Esophagus mucosa (tissue), 1 donor: Measurements from ENCODE around the gene SH3RF1. TPM values are rescaled to one million over a fixed set of nuclear protein-coding genes. Genes with fewer than 3 reads are reported as not detected.

Experiments
- ATAC-seq: fragments of 200-7000 bp; cut with Tn5 transposase; one replicate; pipeline ENCODE4 v1.9.1; 2020
- total RNA-seq: library from RNA; stranded (reverse); gene quantifications from one replicate; pipeline ENCODE4 v1.2.4, GENCODE V29; 2023
- donor health status: DM: yes; HTN: yes; CAD: no.

Gene SH3RF1
- total RNA-seq, 1 donor from 2014 or later: 5.4 TPM

DNA sequence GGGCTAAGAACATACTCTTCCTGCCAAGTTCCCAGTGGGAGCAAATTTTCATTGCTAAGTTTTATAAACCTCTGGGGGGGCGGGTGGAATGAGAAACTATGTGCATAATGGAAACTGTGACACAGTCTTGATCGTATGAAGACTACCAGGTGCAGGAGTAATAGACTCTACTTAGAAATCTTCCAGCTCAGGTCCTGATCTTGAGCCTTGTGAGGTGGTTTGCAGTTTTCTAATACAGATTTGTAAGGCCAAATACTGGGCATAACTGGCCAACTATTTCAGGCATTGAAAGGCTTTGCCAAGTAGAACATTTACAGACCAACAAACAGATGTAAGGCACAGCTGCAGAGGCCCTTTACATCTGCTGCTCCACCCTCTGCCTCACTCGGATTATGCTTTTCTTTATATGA, 171.0 kb downstream of the SH3RF1 start:
- ATAC-seq: no peak

DNA sequence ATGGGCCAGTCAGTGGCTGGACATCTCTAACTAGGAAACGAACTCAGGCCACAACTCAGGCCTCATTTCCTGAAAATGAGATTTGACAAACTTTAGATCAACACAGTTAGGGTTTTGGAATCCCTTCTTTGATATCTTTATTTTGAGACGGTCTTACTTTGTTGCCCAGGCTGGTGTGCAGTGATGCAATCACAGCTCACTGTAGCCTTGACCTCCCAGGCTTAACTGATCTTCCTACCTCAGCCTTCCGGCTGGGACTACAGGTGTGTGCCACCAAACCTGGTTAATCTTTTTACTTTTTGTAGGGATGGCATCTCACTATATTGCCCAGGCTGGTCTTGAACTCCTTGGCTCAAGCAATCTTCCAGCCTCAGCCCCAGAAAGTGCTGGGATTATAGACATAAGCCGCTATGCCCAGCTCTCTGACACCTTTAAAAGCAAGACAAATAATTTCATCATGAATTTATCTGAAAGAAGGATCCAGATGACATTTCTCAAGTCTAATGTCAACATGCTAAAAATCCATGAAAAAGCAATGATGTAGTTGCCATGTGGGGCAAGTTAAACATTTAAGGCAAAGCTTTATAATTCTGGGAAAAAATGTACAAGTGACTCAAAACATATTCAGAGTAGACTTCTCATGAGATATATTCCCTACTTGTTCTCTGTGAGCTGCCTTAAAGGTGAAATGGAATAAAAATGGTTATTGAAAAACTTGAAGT, 171.6 kb downstream of the SH3RF1 start:
- ATAC-seq: no peak

DNA sequence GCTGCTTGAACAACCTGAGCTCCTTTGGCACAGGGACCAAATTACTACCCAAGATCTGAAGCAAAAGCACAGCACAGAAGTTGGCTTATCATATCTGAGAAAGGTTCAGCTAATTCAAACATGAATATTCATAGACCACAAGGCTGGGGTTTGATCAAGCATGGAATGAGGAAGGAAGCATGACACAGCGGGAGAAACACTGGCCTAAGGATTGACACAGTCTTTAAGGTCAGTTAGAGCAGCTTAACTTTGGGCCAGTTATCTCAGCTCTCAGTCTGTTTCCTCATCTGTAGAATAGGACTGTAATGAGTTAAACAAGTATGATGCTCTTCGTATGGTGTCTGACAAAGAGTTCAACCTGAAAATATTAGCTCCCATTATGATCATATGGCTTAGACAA, 172.2 kb downstream of the SH3RF1 start:
- ATAC-seq: peak; percentile 29

DNA sequence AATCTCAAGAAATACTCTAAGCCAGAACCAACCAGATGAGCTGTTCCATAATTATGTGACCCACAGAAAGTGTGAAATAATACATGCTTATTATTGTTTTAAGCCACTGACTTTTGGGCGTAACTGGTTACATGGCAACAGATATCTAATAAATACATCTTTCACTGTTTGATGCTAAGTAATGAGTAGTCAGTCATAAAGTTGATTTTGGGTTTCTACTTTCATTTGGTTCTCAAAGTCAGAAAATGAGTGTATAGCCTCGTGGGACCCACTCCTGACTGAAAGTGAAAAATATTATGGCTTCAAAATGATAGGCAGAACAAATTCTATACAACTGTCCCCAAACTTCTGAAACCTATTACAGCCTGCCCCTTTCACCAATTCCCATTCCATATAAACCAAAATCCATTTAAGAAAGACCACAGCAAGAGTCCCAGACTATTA, 172.7 kb downstream of the SH3RF1 start:
- no peak for ATAC-seq

DNA sequence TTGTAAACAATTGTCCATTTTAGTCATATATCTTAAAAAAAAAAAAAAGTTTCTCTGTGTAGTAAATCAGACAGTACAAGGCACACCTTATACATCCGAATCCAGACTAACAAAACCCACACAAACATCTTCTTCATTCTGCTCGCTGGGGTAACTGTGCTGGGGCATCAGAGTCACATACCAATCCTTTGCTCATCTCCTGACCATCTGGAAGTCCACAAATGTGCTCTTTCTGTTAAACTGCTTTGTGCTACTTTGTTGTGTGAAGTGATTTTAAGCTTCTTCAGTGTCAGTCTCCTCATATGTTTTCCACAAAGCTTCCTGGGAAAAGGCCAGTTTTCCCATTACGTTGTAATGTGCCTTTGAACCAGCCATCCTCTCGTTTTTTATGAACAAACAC, 174.5 kb downstream of the SH3RF1 start:
- ATAC-seq: no peak

DNA sequence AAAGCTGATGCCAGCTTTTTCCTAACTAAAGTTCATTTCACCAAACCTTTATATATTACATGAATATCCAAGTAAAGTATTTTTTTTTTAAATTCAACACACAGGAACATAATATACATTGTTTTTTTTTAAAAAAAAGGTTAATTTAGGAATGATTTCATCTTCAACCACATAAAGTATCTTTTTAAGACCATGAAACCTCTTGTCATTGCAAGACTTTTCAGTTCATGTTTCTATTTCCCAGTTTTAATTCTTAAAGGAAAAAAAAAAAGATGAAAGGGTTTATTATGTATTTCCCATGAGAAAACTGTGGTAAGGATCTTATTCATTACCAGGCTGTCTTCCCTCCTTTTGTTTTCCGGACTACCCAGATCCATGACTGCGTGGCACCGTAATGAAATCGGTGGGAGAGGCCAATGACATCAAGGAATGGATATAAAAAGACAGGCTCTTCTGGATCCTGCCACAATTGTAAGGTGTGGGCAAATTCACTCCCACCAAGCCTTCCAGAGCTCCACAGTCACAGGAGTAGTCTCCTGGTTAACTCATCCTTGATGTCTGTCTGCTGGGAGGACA, 176.0 kb downstream of the SH3RF1 start:
- no peak for ATAC-seq

DNA sequence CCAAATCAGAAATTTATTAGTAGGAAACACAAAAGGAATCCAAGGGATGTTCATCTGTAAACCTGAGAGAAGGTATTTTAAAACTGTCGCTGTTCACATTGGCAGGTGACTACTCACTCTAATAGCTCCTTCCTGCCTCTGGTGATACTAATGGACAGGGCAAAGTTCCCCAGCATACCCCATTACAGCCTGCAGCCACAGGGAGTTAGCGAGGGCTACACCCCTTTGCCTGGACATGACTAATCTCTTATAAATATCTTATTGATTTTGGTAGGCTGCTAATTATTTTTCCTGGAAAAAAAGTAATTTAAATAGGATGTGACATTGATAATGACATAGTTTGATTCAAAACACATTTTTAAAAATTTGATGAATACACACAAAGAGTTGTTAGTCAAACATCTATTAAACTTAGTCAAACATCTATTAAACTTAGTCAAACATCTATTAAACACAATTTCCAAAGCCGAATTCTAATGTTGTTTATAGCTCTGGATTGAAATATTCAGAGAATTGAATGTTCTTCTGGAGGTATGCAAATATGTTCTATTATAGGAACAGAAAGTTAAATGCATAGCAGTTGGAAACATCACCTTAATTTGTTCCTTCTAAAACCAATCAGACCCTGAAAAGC, 177.8 kb downstream of the SH3RF1 start:
- no peak for ATAC-seq

DNA sequence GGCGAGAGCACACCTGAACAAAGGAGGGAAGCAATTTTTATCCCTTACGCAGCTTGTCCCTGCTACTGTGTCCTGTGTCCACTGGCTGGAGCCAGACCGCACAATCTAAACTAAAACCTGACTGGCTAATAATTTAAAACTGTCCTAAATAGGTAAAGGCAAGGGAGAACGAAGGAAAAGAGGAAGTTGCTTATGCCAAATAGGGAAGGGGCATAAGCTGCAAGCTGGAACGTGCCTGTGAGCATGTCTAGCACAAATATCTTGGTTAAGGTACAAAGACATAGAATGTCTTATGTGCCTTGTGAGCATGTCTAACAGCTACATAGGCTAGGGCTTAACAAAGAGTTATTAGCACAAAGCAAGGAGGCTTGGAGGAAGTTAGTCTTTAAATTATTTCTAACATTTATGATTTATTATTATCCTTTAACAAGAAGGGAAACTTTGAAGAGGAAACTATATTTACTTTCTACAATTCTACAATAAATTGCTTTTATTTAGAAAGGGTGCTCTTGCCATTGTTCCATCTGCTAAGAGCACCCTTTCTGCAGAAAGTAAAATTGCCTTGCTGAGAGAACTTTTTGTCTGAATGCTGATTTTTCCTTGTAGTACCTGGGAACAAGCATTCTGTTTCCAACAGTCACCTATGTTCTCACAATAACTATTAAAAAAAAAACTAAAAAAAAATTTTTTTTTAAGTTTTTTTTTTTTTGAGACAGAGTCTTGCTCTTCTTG, 180.1 kb downstream of the SH3RF1 start:
- no peak for ATAC-seq

DNA sequence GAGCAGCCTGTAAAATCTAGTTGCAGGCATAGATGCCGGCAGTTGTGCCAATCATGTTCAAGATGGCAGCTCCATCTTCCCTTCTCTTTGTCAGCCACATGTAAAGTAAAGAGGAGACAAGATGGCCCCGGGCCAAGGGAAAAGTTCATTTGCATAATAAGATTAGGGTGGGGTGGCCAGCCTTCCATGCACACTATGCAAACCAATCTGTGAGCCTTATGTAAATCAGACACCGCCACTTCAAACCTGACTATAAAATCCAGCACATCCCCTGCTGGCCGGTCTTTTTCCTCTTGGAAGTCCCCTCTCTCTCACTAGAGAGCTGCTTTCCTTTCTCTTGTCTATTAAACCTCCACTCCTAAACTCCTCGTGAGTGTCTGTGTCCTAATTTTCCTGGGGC, 181.8 kb downstream of the SH3RF1 start:
- ATAC-seq: no peak

DNA sequence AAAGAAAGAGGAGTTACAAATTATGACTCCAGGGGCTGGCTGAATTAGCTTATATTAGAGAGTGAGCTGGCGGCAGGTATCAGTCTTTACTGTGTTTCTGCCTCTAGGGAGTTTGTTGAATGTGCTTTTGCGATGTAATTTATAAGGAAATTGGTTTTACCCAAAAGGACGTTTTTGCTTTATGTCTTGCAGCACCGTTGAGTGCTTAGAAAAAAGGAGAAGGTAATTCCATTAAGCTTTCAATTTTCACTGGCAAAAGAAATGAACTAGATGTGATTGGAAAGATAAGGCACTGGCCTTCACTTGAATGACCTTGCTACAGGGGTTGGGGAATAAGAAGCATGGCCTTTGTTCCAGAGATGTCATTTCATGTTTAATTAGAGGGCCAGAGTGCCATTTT, 185.8 kb downstream of the SH3RF1 start:
- ATAC-seq: no peak

DNA sequence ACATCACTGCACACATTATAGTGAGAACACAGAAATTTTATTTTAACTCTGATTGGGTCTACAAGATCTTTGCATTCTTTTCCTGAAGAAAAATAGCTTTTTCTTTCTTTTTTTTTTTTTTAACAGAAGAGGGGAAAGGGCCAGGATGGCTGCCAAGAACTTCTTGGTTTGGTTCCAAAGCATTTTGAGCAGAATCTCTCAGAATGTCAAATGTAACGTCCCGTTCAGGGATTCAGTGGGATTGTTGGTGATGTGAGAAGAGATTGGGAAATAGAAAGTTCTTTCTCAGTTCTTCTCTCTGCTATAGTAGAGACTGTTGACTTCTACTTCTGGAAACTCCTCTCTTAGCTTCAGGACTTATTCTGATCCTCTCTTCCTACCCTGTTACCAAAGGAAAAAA, 189.8 kb downstream of the SH3RF1 start:
- no peak for ATAC-seq

DNA sequence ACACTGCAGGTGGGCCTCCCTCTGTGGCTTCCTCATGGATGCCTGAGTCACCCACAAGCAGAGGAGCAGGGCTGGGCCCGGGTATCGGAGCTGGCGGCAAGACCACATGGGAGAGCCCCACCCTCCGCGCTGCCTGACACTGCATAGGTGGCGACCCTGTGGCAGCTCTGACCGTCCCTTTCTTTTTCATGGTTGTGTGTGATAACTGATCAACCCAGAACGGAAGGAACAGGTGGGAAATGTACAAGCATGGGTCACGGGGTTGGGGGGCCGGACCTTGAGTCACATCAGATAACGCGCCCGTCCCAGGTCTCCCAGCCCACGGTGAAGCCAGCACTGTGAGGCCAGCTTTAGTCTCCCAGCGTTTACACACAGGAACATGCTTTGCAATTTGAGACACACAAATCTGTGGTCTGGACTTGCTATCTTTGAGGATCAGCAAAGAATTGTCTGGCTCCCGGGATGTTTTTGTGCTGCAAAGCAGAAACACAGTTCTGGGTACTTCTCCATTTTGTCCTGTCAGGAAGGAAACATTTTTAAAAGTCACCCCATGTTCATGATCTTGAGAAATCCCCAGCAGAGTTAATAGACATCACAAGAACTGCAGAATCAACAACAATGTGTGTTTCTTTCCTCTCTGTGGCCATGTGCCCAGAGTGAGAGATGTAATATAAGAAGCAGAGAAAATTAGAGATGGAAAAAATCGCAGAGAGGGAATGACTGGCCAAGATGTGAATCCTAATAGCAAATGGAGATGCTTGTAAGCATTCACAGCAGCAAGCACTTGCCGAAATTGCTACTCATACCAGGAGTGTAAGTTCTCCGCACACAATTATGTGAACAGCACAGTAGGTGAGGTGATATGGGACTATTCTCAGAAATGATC, 190.6 kb downstream of the SH3RF1 start:
- ATAC-seq: peak; percentile 57

DNA sequence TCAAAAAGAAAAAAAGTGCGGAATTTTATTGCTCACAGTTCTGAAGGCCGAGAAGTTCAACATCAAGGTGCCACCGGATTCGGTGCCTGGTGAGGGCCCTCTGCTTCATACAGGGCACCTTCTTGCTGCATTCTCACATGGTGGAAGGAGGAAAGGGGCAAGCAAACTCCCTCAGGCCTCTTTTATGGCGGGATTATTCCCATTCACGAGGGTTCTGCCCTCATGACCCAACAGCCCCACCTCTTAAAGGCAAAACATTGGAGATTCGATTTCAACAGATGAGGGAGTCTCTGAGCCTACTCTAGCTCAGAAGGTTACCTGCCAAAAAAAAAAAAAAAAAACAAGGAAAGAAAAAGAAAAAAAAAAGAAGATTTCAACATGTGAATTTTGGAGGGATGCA, 196.6 kb downstream of the SH3RF1 start:
- no peak for ATAC-seq

DNA sequence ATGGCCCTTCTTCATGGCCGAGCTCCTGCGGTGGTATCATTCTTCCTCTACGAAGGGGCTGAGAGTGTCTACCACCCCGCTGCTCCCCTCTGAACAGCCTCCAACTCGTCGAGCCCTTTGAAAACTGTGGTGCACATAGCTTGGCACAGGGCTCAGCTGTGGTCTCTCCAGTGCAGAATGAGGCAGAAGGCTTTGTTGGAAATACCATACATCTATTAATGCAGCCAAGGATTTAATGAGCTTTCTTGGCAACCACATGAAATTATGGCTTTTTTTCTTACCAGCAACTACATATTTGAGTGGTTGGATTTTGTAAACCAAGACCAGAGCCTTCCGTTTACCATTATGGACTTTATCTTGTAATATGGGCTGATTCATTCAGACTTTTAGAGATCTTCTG, 199.0 kb downstream of the SH3RF1 start:
- no peak for ATAC-seq

DNA sequence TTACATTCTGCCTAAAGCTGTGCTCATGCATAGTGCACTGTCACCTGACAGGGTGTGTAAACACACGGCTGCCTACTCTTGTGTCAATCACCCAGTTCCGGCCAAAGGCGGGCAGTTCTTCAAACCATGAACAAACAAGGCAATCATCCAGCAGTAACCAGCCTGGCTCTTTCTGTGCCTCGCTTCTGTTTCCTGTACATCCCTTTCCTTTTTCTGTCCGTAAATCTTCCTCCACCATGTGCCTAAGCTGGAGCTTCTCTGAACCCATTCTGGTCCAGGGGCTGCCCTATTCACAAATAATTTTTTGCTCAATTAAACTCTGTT, 199.9 kb downstream of the SH3RF1 start:
- peak; percentile 88 for ATAC-seq

DNA sequence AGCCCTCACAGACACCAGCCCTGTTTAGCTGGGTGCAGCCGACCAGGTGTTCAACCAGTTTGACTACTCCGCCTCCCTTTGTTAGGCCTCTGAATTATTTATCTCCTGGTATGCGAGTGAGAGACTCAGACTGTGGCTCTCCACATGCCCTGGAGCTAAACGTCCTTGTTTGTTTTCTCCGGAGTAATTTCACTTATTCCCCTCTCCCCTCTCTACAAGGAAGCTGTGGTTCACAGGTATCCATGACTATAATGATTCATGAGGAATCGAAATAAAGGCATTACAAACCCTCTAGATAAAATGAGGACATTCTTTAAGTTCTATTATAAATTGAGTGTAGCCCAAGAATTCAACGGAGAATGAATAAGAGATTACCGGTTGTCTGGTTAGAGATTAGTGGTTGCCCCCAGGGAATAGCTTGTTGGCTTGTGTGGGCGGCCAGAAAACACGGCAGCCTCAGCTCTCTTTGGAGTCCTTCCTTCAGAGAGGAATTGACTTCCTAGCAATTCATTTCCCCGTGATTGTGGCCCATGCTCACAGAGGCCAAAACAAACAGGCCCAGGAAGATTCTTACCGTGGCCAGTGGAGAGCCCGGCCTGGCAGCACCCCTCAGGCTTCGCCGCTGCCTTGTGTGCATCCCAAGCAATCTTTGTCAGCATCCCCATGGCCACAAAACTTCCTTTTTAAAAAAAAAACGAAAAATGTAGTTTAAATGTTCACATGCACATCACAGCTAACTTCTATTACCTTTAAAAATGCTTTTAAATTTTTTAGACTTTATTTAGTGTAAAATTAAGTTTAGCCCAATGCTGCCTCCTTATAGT, 200.5 kb downstream of the SH3RF1 start:
- peak; percentile 97 for ATAC-seq

DNA sequence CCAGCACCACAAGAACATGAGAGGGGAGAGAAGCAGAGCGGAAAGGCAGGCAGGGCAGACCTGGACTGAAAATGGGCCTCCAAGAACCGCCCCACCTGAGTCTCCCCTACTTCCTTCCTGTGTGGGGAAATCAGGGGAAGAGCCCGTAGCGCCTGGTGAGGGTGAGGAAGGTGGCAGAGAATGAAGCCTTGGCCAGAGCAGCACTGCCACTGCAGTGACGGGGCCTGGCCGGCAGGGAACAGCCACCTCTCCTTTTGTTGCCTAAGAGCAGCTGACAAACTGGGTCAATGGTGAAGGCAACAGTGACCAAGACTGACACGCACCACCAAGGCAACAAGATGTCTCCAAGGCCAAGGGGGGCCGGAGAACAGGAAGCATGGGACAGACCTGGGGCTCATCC, 202.3 kb downstream of the SH3RF1 start:
- no peak for ATAC-seq

DNA sequence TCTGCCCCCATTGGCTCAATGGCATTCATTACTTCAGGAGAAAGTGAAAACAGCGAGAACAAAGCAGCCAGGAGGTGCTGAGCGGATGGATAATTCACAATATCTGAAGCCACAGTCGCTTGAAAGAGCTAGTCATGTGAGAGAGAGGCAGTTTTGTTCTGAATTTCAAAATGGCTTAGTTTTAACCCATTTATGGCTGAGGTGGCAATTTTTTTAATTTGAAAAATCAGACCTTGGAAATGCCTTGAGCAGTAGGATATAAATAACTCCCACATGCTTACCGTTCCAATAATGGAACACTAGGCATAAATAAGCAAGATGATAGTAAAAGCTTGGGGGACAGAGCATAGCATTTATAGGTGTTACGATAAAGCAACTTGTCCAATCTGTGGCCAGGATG, 203.8 kb downstream of the SH3RF1 start:
- no peak for ATAC-seq

DNA sequence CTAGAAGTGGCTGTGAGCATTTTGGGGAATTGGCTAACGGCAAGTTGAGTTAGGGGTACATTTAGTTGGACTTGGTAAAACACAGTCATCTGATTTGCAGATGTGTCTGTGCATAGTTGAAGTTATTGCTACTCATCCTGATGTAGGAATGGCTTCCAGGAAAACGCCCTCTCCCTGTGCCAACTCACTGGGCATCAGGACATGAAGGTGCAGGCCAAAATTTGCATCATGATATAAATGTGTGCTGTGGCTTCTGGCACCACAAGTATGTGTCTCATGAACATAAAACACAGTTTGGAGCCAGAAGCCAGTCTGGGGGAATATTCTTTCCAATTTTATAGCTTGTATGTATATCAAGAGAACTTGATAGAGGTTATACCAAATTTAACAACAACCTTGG, 206.5 kb downstream of the SH3RF1 start:
- peak; percentile 13 for ATAC-seq

DNA sequence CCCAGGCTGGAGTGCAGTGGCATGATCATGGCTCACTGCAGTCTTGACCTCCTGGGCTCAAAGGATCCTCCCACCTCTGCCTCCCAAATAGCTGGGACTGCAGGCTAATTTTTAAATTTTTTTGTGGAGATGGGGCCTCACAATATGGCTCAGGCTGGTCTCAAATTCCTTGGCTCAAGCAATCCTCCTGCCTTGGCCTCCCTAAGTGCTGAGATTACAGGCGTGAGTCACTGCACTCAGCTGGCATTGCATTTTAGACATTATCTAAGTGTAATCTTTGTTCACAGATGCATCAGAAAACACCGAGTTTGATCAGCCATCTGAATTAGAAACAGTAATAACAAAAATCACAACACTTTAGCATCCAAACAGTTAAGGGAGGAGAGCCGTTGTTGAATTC, 207.3 kb downstream of the SH3RF1 start:
- ATAC-seq: no peak

DNA sequence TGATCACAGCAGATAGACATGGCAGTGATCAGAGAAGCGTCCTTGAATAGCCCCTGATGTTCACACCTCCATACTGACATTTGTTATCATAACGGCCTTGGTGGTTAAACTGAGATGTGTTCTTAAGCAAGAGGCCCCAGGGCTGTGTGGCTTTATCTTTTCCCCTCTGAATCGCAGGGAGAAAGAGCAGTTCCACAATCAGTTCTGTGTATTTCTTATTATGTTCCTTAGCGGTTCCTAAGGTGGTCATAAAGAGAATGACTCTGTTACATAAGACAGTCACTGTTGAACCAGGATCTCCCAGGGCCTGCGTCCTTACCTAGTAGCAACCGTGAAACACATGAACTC, 207.9 kb downstream of the SH3RF1 start:
- no peak for ATAC-seq

DNA sequence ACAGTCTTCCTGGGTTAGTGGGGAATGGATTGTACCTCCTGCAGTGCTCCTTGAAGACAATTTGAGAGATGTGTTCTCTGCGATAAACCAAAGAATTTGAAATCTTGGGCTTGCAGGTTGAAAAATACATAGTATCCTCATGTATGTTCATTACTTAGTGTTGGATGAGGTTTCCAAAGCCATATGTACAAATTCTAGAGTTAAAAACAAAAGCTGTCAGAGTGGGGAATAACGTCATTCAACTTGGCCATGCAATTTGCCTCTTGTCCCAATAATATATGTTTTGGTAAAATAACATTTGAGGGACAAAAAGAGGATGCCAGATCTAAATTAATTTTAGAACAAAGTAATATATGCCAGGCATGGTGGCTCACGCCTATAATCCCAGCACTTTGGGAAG, 209.4 kb downstream of the SH3RF1 start:
- no peak for ATAC-seq
